SK-N-SH (cell line): ENCODE measurements around the gene ACADL. TPM values are rescaled to one million over a fixed set of nuclear protein-coding genes. Genes with fewer than 3 reads are reported as not detected.

Source experiments
- CTCF ChIA-PET: fragments of 300-600, 350-600 bp; formaldehyde crosslinking; extraction: SDS; loops from one replicate; lab custom pipeline; 2021; lab: Yijun Ruan, JAX
- POLR2A ChIA-PET: fragments of 350-600 bp; sonication (Branson Sonifier 250); formaldehyde crosslinking; extraction: SDS; loops from one replicate; lab custom pipeline; 2020; ENCODE audit warnings: antibody characterized with exemption, inconsistent platforms; lab: Yijun Ruan, JAX
- DNase-seq: peaks from one replicate; pipeline ENCODE4 v3.0.0; 2012
- H2AFZ ChIP-seq: fragments of 200-600 bp; sonication (generic); 2 replicates; pipeline ENCODE4 v1.8.1; 2016; ENCODE audit warnings: antibody characterized with exemption, mild to moderate bottlenecking, low read depth
- H3F3A ChIP-seq: fragments of 200-600 bp; sonication (generic); replicated peaks from 2 replicates; pipeline ENCODE3; 2016; ENCODE audit warnings: antibody characterized with exemption, mild to moderate bottlenecking; ENCODE audit not compliant: insufficient read depth
- H3K27ac ChIP-seq, 2 experiments: fragments of 200-500 bp in 1 of 2; fragments of 200-600 bp in 1 of 2; sonication (Bioruptor generic) in 1 of 2; sonication (generic), shearing (Covaris generic) in 1 of 2; 2 replicates each; pipeline versions ENCODE4 v1.5.1 to v1.6.1; 2014 to 2016; ENCODE audit warnings: low read depth in 2 of 2, inconsistent platforms in 1 of 2, low read length in 1 of 2, mild to moderate bottlenecking in 1 of 2, mixed read lengths in 1 of 2
- H3K27me3 ChIP-seq: fragments of 200-600 bp; sonication (generic), shearing (Covaris generic); 2 replicates; pipeline ENCODE4 v1.6.1; 2016; ENCODE audit warnings: mixed run types; ENCODE audit not compliant: insufficient read depth
- H3K36me3 ChIP-seq, 2 experiments: fragments of 200-500 bp in 1 of 2; fragments of 200-600 bp in 1 of 2; sonication (Bioruptor generic) in 1 of 2; sonication (generic) in 1 of 2; replicated peaks in 1 of 2; 2 replicates each; pipeline versions ENCODE3 to v1.5.1; 2014 to 2016; ENCODE audit warnings: low read length in 1 of 2, mild to moderate bottlenecking in 1 of 2; ENCODE audit not compliant: insufficient read depth in 2 of 2, control insufficient read depth in 1 of 2
- H3K4me1 ChIP-seq, 2 experiments: fragments of 200-500 bp in 1 of 2; fragments of 200-600 bp in 1 of 2; sonication (Bioruptor generic) in 1 of 2; sonication (generic), shearing (Covaris generic) in 1 of 2; 2 replicates each; pipeline versions ENCODE4 v1.5.1 to v1.6.1; 2014 to 2016; ENCODE audit warnings: low read depth in 1 of 2, low read length in 1 of 2, mixed run types in 1 of 2; ENCODE audit not compliant: insufficient read depth in 2 of 2, control insufficient read depth in 1 of 2
- H3K4me2 ChIP-seq: fragments of 200-600 bp; sonication (generic), shearing (Covaris generic); 2 replicates; pipeline ENCODE4 v1.6.1; 2017; ENCODE audit warnings: mixed run types
- H3K4me3 ChIP-seq, 2 experiments: fragments of 200-500 bp in 1 of 2; fragments of 200-600 bp in 1 of 2; sonication (Bioruptor generic) in 1 of 2; sonication (generic), shearing (Covaris generic) in 1 of 2; 2 replicates each; pipeline versions ENCODE4 v1.5.1 to v1.8.1; 2014 to 2016; ENCODE audit warnings: low read depth in 2 of 2, inconsistent platforms in 1 of 2, low read length in 1 of 2, mild to moderate bottlenecking in 1 of 2, mixed read lengths in 1 of 2, moderate library complexity in 1 of 2
- H3K79me2 ChIP-seq: fragments of 200-600 bp; sonication (generic); 2 replicates; pipeline ENCODE4 v1.8.1; 2017; ENCODE audit warnings: mild to moderate bottlenecking; ENCODE audit not compliant: insufficient read depth
- H3K9ac ChIP-seq: fragments of 200-600 bp; sonication (generic); 2 replicates; pipeline ENCODE4 v1.6.1; 2017; ENCODE audit warnings: mixed run types
- H3K9me2 ChIP-seq: fragments of 200-600 bp; sonication (generic); 2 replicates; pipeline ENCODE4 v1.6.1; 2017; ENCODE audit warnings: mixed run types
- H3K9me3 ChIP-seq: fragments of 200-600 bp; sonication (generic); 2 replicates; pipeline ENCODE4 v1.6.1; 2017; ENCODE audit warnings: mixed run types, mild to moderate bottlenecking, moderate library complexity
- H4K20me1 ChIP-seq: fragments of 200-600 bp; sonication (generic); 2 replicates; pipeline ENCODE4 v1.6.1; 2017; ENCODE audit warnings: mild to moderate bottlenecking, mixed run types; ENCODE audit not compliant: insufficient read depth
- CTCF ChIP-seq: fragments of 200-600 bp; sonication (generic); IDR thresholded peaks from 2 replicates; pipeline ENCODE4 v1.6.1; 2017; ENCODE audit warnings: antibody characterized with exemption, mild to moderate bottlenecking, moderate library complexity
- FOSL2 ChIP-seq: IDR thresholded peaks from 2 replicates; pipeline ENCODE4 v1.4.0; 2012; ENCODE audit warnings: low read depth, mild to moderate bottlenecking, moderate library complexity, borderline replicate concordance
- FOXJ3 ChIP-seq: sonication (generic); formaldehyde crosslinking; IDR thresholded peaks from 2 replicates; pipeline ENCODE4 v1.5.1; 2020; ENCODE audit warnings: mild to moderate bottlenecking, missing genetic modification reagents
- FOXM1 ChIP-seq: IDR thresholded peaks from 2 replicates; pipeline ENCODE4 v1.4.0; 2012; ENCODE audit warnings: low read depth, mild to moderate bottlenecking
- GABPA ChIP-seq: IDR thresholded peaks from 2 replicates; pipeline ENCODE4 v1.4.0; 2012; ENCODE audit warnings: low read depth, mild to moderate bottlenecking
- GATA2 ChIP-seq: sonication (generic); formaldehyde crosslinking; IDR thresholded peaks from 2 replicates; pipeline ENCODE4 v1.5.0; 2020; ENCODE audit warnings: mild to moderate bottlenecking, missing genetic modification reagents
- JUND ChIP-seq: IDR thresholded peaks from 2 replicates; pipeline ENCODE4 v1.4.0; 2012
- POLR2AphosphoS5 ChIP-seq: IDR thresholded peaks from 2 replicates; pipeline ENCODE4 v1.6.1; 2012; ENCODE audit warnings: low read depth, low read length
- REST ChIP-seq: IDR thresholded peaks from 2 replicates; pipeline ENCODE4 v1.6.1; 2012; ENCODE audit warnings: mild to moderate bottlenecking, low read depth, low read length, moderate library complexity
- RXRA ChIP-seq: IDR thresholded peaks from 2 replicates; pipeline ENCODE4 v1.4.0; 2012; ENCODE audit warnings: low read depth, mild to moderate bottlenecking, borderline replicate concordance
- SMC3 ChIP-seq: IDR thresholded peaks from 2 replicates; pipeline ENCODE4 v1.6.1; 2012; ENCODE audit warnings: low read depth, low read length, improper control_type of control experiment
- TAF1 ChIP-seq: IDR thresholded peaks from 2 replicates; pipeline ENCODE4 v1.6.1; 2012; ENCODE audit warnings: low read depth, mild to moderate bottlenecking, low read length, moderate library complexity, borderline replicate concordance
- TCF12 ChIP-seq: IDR thresholded peaks from 2 replicates; pipeline ENCODE4 v1.4.0; 2012
- USF1 ChIP-seq: IDR thresholded peaks from 2 replicates; pipeline ENCODE4 v1.4.0; 2012; ENCODE audit warnings: low read depth, borderline replicate concordance
- USF2 ChIP-seq: fragments of 150-350 bp; IDR thresholded peaks from 2 replicates; pipeline ENCODE4 v1.6.1; 2017; ENCODE audit warnings: antibody characterized with exemption, low read length, low read depth, borderline replicate concordance
- WGBS: methylation state at CpG from one replicate; pipeline ENCODE4 v1.1.6; 2017; ENCODE audit warnings: low lambda C conversion rate; 5-methylcytosine and 5-hydroxymethylcytosine counted together
- polyA plus RNA-seq, 3 experiments: library from polyadenylated mRNA; depleted of rRNA; stranded (reverse); fragments of >200 nt; gene quantifications; 2 replicates each; pipeline ENCODE4 v1.2.3, GENCODE V29; 2012

ACADL gene
- polyA plus RNA-seq, 1 of the 3 experiments (the other 2 are of a cell fraction) = not detected

GRCh38 chr2:210199854-210200253, 25.4 kb downstream of the ACADL start:
- no peaks in the 10 kb centered on the region for H3F3A ChIP-seq
- no peaks in the 10 kb centered on the region for H4K20me1 ChIP-seq
- POLR2A ChIA-PET = no interaction called here
- H3K4me1 ChIP-seq = peaks cover 4 to 7% of the 10 kb centered on the region in 2 experiments; a peak in 3 of 4 replicates
- no peaks in the 10 kb centered on the region for H3K36me3 ChIP-seq
- H3K27me3 ChIP-seq = no peaks in the 10 kb centered on the region
- no peak overlapping the region for H3K4me2 ChIP-seq
- no peaks in the 10 kb centered on the region for H3K9me3 ChIP-seq
- no peak overlapping the region for H3K9ac ChIP-seq
- H3K4me3 ChIP-seq = no peak overlapping the region
- 63% methylated on average over 3 of the region's 3 CpGs for WGBS
- H2AFZ ChIP-seq = no peak overlapping the region
- no peak for DNase-seq
- H3K79me2 ChIP-seq = no peaks in the 10 kb centered on the region
- no peaks in the 10 kb centered on the region for H3K9me2 ChIP-seq
- TF ChIP-seq SMC3 (no peak), TCF12 (no peak), FOSL2 (no peak), GABPA (no peak), FOXM1 (no peak), CTCF (no peak), USF1 (no peak), POLR2AphosphoS5 (no peak), USF2 (no peak), RXRA (no peak), TAF1 (no peak), GATA2 (CRISPR knock-in tag) (no peak), REST (no peak), JUND (no peak), FOXJ3 (CRISPR knock-in tag) (no peak)
- H3K27ac ChIP-seq = no peak overlapping the region
- CTCF ChIA-PET = interaction anchor here (1.5 to 1.9 kb wide), 8 partner anchors 8 to 866 kb away, joined by 4 to 15 read pairs (median 8); no protein-coding TSS in a partner anchor
